Measurements from ENCODE around the gene RGN. TPM values are rescaled to one million over a fixed set of nuclear protein-coding genes. Genes with fewer than 3 reads are reported as not detected.

RGN gene
- total RNA-seq, 1 donor from 2014 or later: 4.7 TPM

DNA sequence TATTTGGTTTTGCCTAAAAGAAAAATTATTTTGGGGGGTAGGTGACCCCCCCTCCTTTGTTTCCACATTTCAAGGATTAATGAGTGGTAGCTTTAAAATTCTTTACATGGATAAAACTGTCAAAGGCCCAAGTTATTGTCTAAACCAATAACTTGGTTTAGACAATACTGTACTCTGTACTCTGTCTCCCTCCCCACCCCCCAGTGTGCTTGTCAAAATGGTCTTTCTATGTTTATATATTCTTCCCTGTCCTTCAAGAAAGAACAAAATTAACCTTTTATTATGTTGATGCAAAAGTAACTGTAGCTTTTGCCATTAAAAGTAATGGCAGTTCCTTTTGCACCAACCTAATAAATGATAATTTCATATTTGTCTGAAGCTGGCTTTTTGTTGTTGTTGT is 9.5 kb upstream of the RGN start:
- no peaks in the 10 kb centered on the region for H3K4me1 ChIP-seq
- no peak overlapping the region for H3K4me3 ChIP-seq
- no peaks in the 10 kb centered on the region for H3K9me3 ChIP-seq
- no peaks in the 10 kb centered on the region for H3K36me3 ChIP-seq
- TF ChIP-seq, protein P1, sequence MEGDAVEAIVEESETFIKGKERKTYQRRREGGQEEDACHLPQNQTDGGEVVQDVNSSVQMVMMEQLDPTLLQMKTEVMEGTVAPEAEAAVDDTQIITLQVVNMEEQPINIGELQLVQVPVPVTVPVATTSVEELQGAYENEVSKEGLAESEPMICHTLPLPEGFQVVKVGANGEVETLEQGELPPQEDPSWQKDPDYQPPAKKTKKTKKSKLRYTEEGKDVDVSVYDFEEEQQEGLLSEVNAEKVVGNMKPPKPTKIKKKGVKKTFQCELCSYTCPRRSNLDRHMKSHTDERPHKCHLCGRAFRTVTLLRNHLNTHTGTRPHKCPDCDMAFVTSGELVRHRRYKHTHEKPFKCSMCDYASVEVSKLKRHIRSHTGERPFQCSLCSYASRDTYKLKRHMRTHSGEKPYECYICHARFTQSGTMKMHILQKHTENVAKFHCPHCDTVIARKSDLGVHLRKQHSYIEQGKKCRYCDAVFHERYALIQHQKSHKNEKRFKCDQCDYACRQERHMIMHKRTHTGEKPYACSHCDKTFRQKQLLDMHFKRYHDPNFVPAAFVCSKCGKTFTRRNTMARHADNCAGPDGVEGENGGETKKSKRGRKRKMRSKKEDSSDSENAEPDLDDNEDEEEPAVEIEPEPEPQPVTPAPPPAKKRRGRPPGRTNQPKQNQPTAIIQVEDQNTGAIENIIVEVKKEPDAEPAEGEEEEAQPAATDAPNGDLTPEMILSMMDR (IDR thresholded peaks at IDR 0.05): no peak
- no peak for TF ChIP-seq POLR2AphosphoS5 (IDR thresholded peaks at IDR 0.05; ENCODE audit: insufficient read depth in 1 of 2, low read depth in 1 of 2)
- TF ChIP-seq POLR2A (IDR thresholded peaks at IDR 0.05): no peak
- intact Hi-C loops (cut with DNase I): no loop called here
- no peaks in the 10 kb centered on the region for H3K27me3 ChIP-seq
- H3K27ac ChIP-seq: no peak overlapping the region
- DNase-seq (ENCODE audit: extremely low spot score in 2 of 2): no peak

DNA sequence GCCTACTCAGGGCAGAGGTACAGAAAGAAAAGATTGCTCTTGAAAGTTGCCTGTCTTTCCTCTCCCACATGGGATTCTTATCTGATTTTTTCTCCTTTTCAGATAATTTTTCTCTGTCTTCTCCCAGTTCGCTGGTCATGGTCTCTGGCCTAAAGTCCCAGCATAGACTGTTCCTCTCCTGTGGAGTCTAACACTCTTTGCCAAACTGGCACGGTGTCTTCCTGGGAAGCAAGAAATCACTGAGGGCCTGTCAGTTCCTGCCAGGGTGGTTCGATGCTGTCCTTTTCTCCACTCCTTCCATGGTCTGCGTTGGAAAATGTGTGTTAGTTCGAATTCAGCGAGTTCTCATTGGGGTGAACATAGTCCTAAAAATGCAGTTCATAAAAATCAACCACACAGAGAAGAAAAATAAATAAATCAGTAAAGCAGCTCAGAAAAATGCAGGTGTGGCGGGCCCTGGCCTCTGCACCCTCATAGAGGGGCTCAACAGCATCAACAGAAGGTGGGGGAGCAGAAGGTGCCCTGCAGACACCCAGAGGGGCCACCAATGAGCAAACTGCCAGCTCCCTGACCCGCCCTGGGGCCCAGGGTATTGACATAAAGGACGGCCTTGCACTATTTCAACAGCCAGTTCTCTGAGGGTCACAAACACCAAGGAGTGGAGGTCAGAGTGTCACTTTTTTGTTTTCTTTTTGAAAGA is 2.1 kb downstream of the RGN start:
- no peaks in the 10 kb centered on the region for H3K36me3 ChIP-seq
- H3K4me3 ChIP-seq: no peak overlapping the region
- TF ChIP-seq, protein P1 (IDR thresholded peaks at IDR 0.05): no peak
- TF ChIP-seq POLR2AphosphoS5 (IDR thresholded peaks at IDR 0.05; ENCODE audit: insufficient read depth in 1 of 2, low read depth in 1 of 2) (no peak), POLR2A (IDR thresholded peaks at IDR 0.05) (no peak)
- H3K27me3 ChIP-seq: no peaks in the 10 kb centered on the region
- no peaks in the 10 kb centered on the region for H3K9me3 ChIP-seq
- DNase-seq (ENCODE audit: extremely low spot score in 2 of 2): no peak
- H3K27ac ChIP-seq: no peak overlapping the region
- no peaks in the 10 kb centered on the region for H3K4me1 ChIP-seq
- intact Hi-C loops (cut with DNase I): no loop called here

DNA sequence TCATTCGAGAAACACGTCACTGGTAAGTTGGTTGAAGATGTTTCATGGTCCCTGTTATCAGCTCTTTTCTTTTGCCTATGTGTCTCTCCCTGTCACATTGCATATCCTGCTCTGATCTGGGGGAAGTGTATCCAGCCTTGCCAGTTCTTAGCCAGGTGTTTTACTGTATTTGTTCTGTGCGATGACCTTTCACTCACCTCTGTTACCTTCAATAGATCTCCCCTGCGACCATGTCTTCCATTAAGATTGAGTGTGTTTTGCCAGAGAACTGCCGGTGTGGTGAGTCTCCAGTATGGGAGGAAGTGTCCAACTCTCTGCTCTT is 2.6 kb downstream of the RGN start:
- no peaks in the 10 kb centered on the region for H3K36me3 ChIP-seq
- DNase-seq (ENCODE audit: extremely low spot score in 2 of 2): no peak
- no peak for TF ChIP-seq POLR2A (IDR thresholded peaks at IDR 0.05)
- TF ChIP-seq POLR2AphosphoS5 (IDR thresholded peaks at IDR 0.05; ENCODE audit: insufficient read depth in 1 of 2, low read depth in 1 of 2): no peak
- TF ChIP-seq, protein P1 (IDR thresholded peaks at IDR 0.05): no peak
- H3K27ac ChIP-seq: no peak overlapping the region
- H3K9me3 ChIP-seq: no peaks in the 10 kb centered on the region
- no peak overlapping the region for H3K4me3 ChIP-seq
- intact Hi-C loops (cut with DNase I): no loop called here
- no peaks in the 10 kb centered on the region for H3K27me3 ChIP-seq
- H3K4me1 ChIP-seq: no peaks in the 10 kb centered on the region

DNA sequence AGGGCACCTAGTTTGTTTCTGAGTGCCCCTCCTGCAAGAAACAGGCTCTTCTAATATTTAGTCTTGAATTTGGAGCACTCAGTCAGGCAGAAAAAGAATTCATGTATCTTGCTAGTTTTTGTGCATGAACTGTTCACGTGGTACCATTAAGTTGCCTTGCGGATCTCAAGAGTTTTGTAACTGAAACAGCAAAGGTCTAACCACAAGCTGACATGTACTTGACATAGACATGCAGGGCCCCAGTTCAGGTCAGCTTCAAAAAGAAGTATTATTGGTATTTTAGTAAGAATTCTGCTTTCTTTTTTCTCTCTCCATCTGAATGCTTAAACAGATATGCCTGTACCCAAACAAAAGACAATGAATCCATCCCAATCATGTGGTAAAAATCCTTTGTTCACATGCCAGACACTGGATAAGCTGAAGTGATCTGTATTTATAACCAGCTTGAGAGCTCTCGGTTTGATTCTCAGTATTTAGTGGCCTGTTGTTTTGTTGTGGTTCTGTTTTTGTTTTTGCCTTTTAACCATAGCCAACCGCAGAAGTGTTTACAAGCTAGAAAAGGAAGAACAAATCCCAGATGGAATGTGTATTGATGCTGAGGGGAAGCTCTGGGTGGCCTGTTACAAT is 13.0 kb downstream of the RGN start:
- no peaks in the 10 kb centered on the region for H3K4me1 ChIP-seq
- DNase-seq (ENCODE audit: extremely low spot score in 2 of 2): no peak
- H3K27me3 ChIP-seq: no peaks in the 10 kb centered on the region
- no peaks in the 10 kb centered on the region for H3K36me3 ChIP-seq
- no peak overlapping the region for H3K27ac ChIP-seq
- no peaks in the 10 kb centered on the region for H3K9me3 ChIP-seq
- intact Hi-C loops (cut with DNase I): no loop called here
- no peak overlapping the region for H3K4me3 ChIP-seq
- TF ChIP-seq, protein P1 (IDR thresholded peaks at IDR 0.05): no peak
- TF ChIP-seq POLR2AphosphoS5 (IDR thresholded peaks at IDR 0.05; ENCODE audit: insufficient read depth in 1 of 2, low read depth in 1 of 2) (no peak), POLR2A (IDR thresholded peaks at IDR 0.05) (no peak)

DNA sequence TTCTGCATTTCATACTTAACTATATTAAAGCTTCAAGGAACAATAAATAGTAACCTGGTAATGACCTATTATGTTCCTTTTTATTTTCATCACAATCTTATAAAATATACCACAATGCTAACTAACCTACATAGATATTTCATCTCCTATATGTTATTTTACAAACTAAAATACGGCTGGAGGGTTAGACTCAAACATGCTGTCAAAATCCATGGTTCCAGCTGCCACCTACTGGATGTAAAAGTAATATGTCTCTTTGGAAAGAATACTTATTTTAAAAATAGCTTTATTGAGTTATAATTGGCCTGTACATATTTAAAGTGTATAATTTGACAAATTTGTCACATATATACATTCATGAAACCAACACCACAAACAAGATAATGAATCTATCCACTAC is 15.0 kb downstream of the RGN start:
- H3K4me3 ChIP-seq: no peak overlapping the region
- no peaks in the 10 kb centered on the region for H3K27me3 ChIP-seq
- H3K27ac ChIP-seq: no peak overlapping the region
- intact Hi-C loops (cut with DNase I): no loop called here
- no peaks in the 10 kb centered on the region for H3K9me3 ChIP-seq
- TF ChIP-seq, protein P1 (IDR thresholded peaks at IDR 0.05): peak in 1 of 3 experiments; percentile 14
- no peak for TF ChIP-seq POLR2AphosphoS5 (IDR thresholded peaks at IDR 0.05; ENCODE audit: insufficient read depth in 1 of 2, low read depth in 1 of 2)
- TF ChIP-seq POLR2A (IDR thresholded peaks at IDR 0.05): no peak
- no peak for DNase-seq (ENCODE audit: extremely low spot score in 2 of 2)
- no peaks in the 10 kb centered on the region for H3K36me3 ChIP-seq
- no peaks in the 10 kb centered on the region for H3K4me1 ChIP-seq

Measured in vagina (tissue), 2 donors.